GM12878 (cell line): ENCODE data around the gene SVIL. TPM values are rescaled to one million over a fixed set of nuclear protein-coding genes. Genes with fewer than 3 reads are reported as not detected.

Experiments used
- ATAC-seq: fragments of 200-7000 bp; cut with Tn5 transposase; 3 replicates; pipeline ENCODE4 v1.9.1; 2020; ENCODE audit warnings: mild to moderate bottlenecking, moderate library complexity
- BruUV-seq: library from RNA; stranded (reverse); fragments of 400-500 nt; replicated peaks from 2 replicates; lab custom pipeline; 2021; lab: Mats Ljungman, UMichigan
- CTCF ChIA-PET: fragments of 300-600 bp; sonication (Branson Sonifier 250); formaldehyde crosslinking; extraction: SDS; loops from one replicate; lab custom pipeline; 2021; ENCODE audit warnings: inconsistent platforms; lab: Yijun Ruan, JAX
- POLR2A ChIA-PET: fragments of 350-600 bp; formaldehyde crosslinking; extraction: SDS; loops from one replicate; lab custom pipeline; 2021; ENCODE audit warnings: inconsistent platforms; lab: Charles Lee
- RAD21 ChIA-PET: fragments of 300-600 bp; sonication (Branson Sonifier 250); formaldehyde crosslinking; loops from one replicate; lab custom pipeline; 2023; ENCODE audit warnings: antibody characterized with exemption; ENCODE audit not compliant: unreplicated experiment; lab: Charles Lee
- SMC1A ChIA-PET: fragments of 300-600 bp; sonication (Branson Sonifier 250); formaldehyde crosslinking; loops from one replicate; lab custom pipeline; 2023; ENCODE audit not compliant: unreplicated experiment, uncharacterized antibody; lab: Charles Lee
- DNase-seq: peaks from one replicate; pipeline ENCODE4 v3.0.0-alpha.2; 2011; ENCODE audit warnings: low read depth, low spot score
- FAIRE-seq: peaks from 3 replicates; lab custom pipeline; 2011; peaks lifted over from hg19 to GRCh38; lab: Jason Lieb, UNC
- H2AFZ ChIP-seq: 2 replicates; pipeline ENCODE4 v1.6.0; 2011; ENCODE audit warnings: low read depth, low read length, control low read depth; ENCODE audit not compliant: control insufficient read depth
- H3K27ac ChIP-seq: 2 replicates; pipeline ENCODE4 v1.5.1; 2011; ENCODE audit warnings: control low read depth; ENCODE audit not compliant: control insufficient read depth, insufficient read depth
- H3K27me3 ChIP-seq, 2 experiments: replicated peaks in 1 of 2; 2 replicates each; pipeline versions ENCODE4 v1.6.0 to v1.6.1; 2011; ENCODE audit warnings: low read length in 1 of 2; ENCODE audit not compliant: control insufficient read depth in 2 of 2, insufficient read depth in 2 of 2
- H3K36me3 ChIP-seq, 2 experiments: 2 replicates each; pipeline ENCODE4 v1.5.1; 2011; ENCODE audit warnings: low read length in 1 of 2; ENCODE audit not compliant: control insufficient read depth in 2 of 2, insufficient read depth in 2 of 2
- H3K4me1 ChIP-seq: 2 replicates; pipeline ENCODE4 v1.6.1; 2011; ENCODE audit warnings: mild to moderate bottlenecking, low read length, moderate library complexity, mixed read lengths; ENCODE audit not compliant: control insufficient read depth, insufficient read depth
- H3K4me2 ChIP-seq: 2 replicates; pipeline ENCODE4 v1.6.0; 2011; ENCODE audit warnings: control low read depth; ENCODE audit not compliant: control insufficient read depth, insufficient read depth
- H3K4me3 ChIP-seq: fragments of 200-600 bp; sonication (generic); 2 replicates; pipeline ENCODE4 v1.5.1; 2016
- H3K79me2 ChIP-seq: 2 replicates; pipeline ENCODE4 v1.6.0; 2011; ENCODE audit warnings: low read length; ENCODE audit not compliant: control insufficient read depth, insufficient read depth
- H3K9ac ChIP-seq: 2 replicates; pipeline ENCODE4 v1.8.0; 2011; ENCODE audit warnings: low read length, control low read depth, mixed read lengths; ENCODE audit not compliant: control insufficient read depth, insufficient read depth
- H3K9me3 ChIP-seq: replicated peaks from 3 replicates; pipeline ENCODE4 v1.5.1; 2011; ENCODE audit warnings: mild to moderate bottlenecking, low read length; ENCODE audit not compliant: control insufficient read depth, insufficient read depth
- H4K20me1 ChIP-seq: 2 replicates; pipeline ENCODE4 v1.6.0; 2011; ENCODE audit not compliant: control insufficient read depth, insufficient read depth
- CHD4 ChIP-seq: fragments of 200-600 bp; sonication (generic); IDR thresholded peaks from 2 replicates; pipeline ENCODE4 v1.6.1; 2016; ENCODE audit warnings: mild to moderate bottlenecking
- HDAC6 ChIP-seq: fragments of 200-600 bp; sonication (generic); IDR thresholded peaks from one replicate; pipeline ENCODE4 v1.8.0; 2017; ENCODE audit warnings: antibody characterized with exemption; ENCODE audit not compliant: unreplicated experiment
- HSF1 ChIP-seq: fragments of 150-350 bp; IDR thresholded peaks from 2 replicates; pipeline ENCODE4 v1.6.1; 2014; ENCODE audit warnings: mild to moderate bottlenecking, low read depth, low read length
- JUNB ChIP-seq: IDR thresholded peaks from 2 replicates; pipeline ENCODE4 v1.6.1; 2016; ENCODE audit warnings: antibody characterized with exemption, mild to moderate bottlenecking
- KAT2A ChIP-seq: conservative IDR thresholded peaks from 2 replicates; pipeline ENCODE4 v1.6.1; 2011; ENCODE audit warnings: low read depth, low read length; ENCODE audit not compliant: control insufficient read depth
- KDM1A ChIP-seq: fragments of 200-600 bp; sonication (generic); IDR thresholded peaks from 2 replicates; pipeline ENCODE4 v1.6.1; 2016; ENCODE audit warnings: borderline replicate concordance
- POLR2AphosphoS5 ChIP-seq: IDR thresholded peaks from 2 replicates; pipeline ENCODE4 v1.6.1; 2011; ENCODE audit warnings: mild to moderate bottlenecking, low read length, inconsistent platforms
- RB1 ChIP-seq: fragments of 450-650 bp; formaldehyde crosslinking; IDR thresholded peaks from 2 replicates; pipeline ENCODE4 v1.6.1; 2017; ENCODE audit warnings: mild to moderate bottlenecking, borderline replicate concordance
- RELB ChIP-seq: fragments of 450-650 bp; IDR thresholded peaks from 2 replicates; pipeline ENCODE4 v1.6.1; 2017; ENCODE audit warnings: low read depth, mild to moderate bottlenecking, moderate library complexity
- SIN3A ChIP-seq: IDR thresholded peaks from 2 replicates; pipeline ENCODE4 v1.6.1; 2012; ENCODE audit warnings: low read depth, low read length, improper control_type of control experiment
- TCF3 ChIP-seq: IDR thresholded peaks from 2 replicates; pipeline ENCODE4 v1.6.1; 2012; ENCODE audit warnings: low read depth, mild to moderate bottlenecking, low read length, borderline replicate concordance; ENCODE audit not compliant: insufficient read depth
- ZNF384 ChIP-seq: IDR thresholded peaks from 2 replicates; pipeline ENCODE4 v1.6.1; 2012; ENCODE audit warnings: low read depth, mild to moderate bottlenecking, low read length, improper control_type of control experiment, borderline replicate concordance
- ZSCAN29 ChIP-seq: fragments of 450-650 bp; IDR thresholded peaks from 2 replicates; pipeline ENCODE4 v1.6.1; 2017; ENCODE audit warnings: mild to moderate bottlenecking, moderate library complexity
- ZZZ3 ChIP-seq: IDR thresholded peaks from 2 replicates; pipeline ENCODE4 v1.6.1; 2011; ENCODE audit warnings: low read depth; ENCODE audit not compliant: control insufficient read depth, insufficient read length
- WGBS: methylation state at CpG from one replicate; pipeline ENCODE4 v1.1.6; 2016; ENCODE audit warnings: low lambda C conversion rate; ENCODE audit not compliant: insufficient replicate concordance, insufficient coverage; ENCODE audit errors: missing lambda C conversion rate; 5-methylcytosine and 5-hydroxymethylcytosine counted together
- in situ Hi-C: fragments of 300-500 bp; cut with MboI; formaldehyde crosslinking; loops from 9 replicates; pipeline ENCODE4 v1.14.3; 2018; ENCODE audit warnings: mixed read lengths
- intact Hi-C: fragments of 100-400 bp; cut with micrococcal nuclease; formaldehyde crosslinking; loops from one replicate; pipeline ENCODE4 v1.14.2; 2022; ENCODE audit not compliant: unreplicated experiment
- polyA plus RNA-seq, 11 experiments: library from polyadenylated mRNA; depleted of rRNA in 4 of 11; unstranded in 6 of 11; stranded (reverse) in 5 of 11; fragments of >200 nt; fragmentation: Nextera tagmentation in 4 of 11; fragmentation: Illumina TruSeq in 1 of 11; extraction: Ambion mirVana in 4 of 11; extraction: Trizol in 1 of 11; gene quantifications; 1 replicate in 1 of 11; 2 replicates in 10 of 11; pipeline versions ENCODE4 v1.2.1 to v1.2.3, GENCODE V29; 2011 to 2016; ENCODE audit warnings: inconsistent platforms in 2 of 11, missing spikeins in 2 of 11, low read depth in 1 of 11
- total RNA-seq, 4 experiments: library from RNA; depleted of rRNA in 3 of 4; stranded (reverse); fragments of >200 nt in 3 of 4; fragmentation: Illumina TruSeq in 1 of 4; extraction: Trizol in 1 of 4; gene quantifications; 2 replicates each; pipeline versions ENCODE4 v1.2.1 to v1.2.3, GENCODE V29; 2013 to 2021

The SVIL gene
- total and polyA plus RNA-seq, 10 of the 15 experiments (the other 5 are each of a cell fraction or from before 2014, with no cell fraction given): 0.22 to 1.9 (median 0.87) TPM

- H3K9me3 ChIP-seq: no peaks in the 10 kb centered on the region
- no peak for ATAC-seq
- no peak for FAIRE-seq
- BruUV-seq: no TSS peak
- TF ChIP-seq KDM1A (no peak), JUNB (no peak), RB1 (no peak), HSF1 (no peak), ZZZ3 (no peak), KAT2A (no peak), ZNF384 (no peak), TCF3 (no peak), SIN3A (no peak), ZSCAN29 (no peak), POLR2AphosphoS5 (no peak), RELB (no peak), HDAC6 (no peak), CHD4 (no peak)
- H3K4me2 ChIP-seq: no peak overlapping the region
- H3K79me2 ChIP-seq: no peaks in the 10 kb centered on the region
- intact Hi-C loops (no loop called here), in situ Hi-C loops (no loop called here)
- ChIA-PET CTCF (interaction anchor here (2.3 to 3.5 kb wide), 2 partner anchors 12 to 56 kb away, joined by 6 to 23 read pairs; no protein-coding TSS in a partner anchor), RAD21 (interaction anchor here (1.0 kb wide), 1 partner anchor 12 kb away, joined by 4 read pairs; no protein-coding TSS in a partner anchor), POLR2A (no interaction called here), SMC1A (interaction anchor here (1.1 kb wide), 1 partner anchor 90 kb away, joined by 4 read pairs; no protein-coding TSS in a partner anchor)
- H3K9ac ChIP-seq: no peak overlapping the region
- no peaks in the 10 kb centered on the region for H3K4me1 ChIP-seq
- H2AFZ ChIP-seq: no peak overlapping the region
- no peaks in the 10 kb centered on the region; a peak in 1 of 4 replicates for H3K27me3 ChIP-seq
- H3K27ac ChIP-seq: no peak overlapping the region
- DNase-seq: no peak
- WGBS: 45% methylated on average over 7 of the region's 7 CpGs
- H4K20me1 ChIP-seq: no peaks in the 10 kb centered on the region
- no peak overlapping the region for H3K4me3 ChIP-seq
- H3K36me3 ChIP-seq: no peaks in the 10 kb centered on the region
Measured at GRCh38 chr10:29501692-29502091, 133.1 kb downstream of the SVIL start.
